HG02981 (cell line): ENCODE data around the gene FAS.

Experiments
- ATAC-seq: cut with Tn5 transposase; IDR thresholded peaks from one replicate; pipeline ENCODE4 v1.9.1; 2021; ENCODE audit warnings: mild to moderate bottlenecking, moderate library complexity; ENCODE audit not compliant: unreplicated experiment

The FAS gene

DNA sequence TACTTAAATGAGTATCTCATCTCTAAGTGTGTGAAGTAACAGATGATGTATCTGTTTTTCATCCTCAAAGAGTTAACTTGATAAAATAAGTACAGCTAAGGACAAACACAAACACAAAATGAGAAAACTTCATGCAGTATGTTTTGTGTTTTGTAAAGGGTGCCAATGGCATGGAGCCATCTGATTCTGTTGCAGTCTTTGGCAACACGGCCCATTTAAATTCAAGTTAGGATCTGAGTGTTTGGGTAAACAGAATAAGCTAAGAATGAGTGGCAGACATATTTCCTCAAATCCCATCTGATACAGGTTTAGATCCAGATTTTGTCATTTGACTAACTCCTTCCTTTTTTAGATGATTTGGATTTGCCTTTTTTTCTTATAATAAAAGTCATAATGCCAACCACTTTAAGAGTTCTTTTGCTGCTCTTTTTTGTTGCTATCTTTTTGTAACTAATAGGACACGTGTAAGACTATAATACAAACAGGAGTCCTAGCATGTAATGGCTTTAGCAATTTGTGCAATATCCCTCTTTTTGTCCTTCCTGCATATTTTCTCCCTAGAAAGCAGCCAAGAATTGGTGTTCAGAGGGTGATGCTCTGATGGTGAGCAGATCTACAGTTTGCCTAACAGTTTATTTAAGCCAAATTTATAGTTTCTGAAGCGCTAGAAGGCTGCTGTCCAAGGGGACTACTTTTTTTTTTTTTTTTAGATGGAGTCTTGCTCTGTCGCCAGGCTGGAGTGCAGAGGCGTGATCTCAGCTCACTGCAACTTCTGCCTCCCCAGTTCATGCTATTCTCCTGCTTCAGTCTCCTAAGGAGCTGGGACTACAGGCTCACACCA, 19.2 kb upstream of the FAS start:
- ATAC-seq = no peak

DNA sequence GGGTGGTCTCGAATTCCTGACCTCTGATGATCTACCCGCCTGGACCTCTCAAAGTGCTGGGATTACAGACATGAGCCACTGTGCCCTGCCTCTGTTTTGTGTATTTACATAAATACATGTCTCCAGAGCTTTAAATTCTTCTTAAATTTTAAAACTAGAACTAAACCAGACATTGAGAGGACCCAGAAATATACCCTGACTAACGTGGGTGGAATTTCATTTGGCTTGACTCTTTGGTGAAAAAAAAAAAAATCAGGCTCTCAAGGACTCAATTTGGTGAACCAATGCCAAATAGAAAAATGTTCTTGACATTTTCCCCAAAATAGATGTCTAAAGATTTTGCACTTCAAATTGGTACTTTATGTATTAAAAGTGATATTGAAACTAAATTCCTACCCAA, 16.6 kb upstream of the FAS start:
- ATAC-seq = no peak

GRCh38 chr10:88974446-88975376, 15.9 kb upstream of the FAS start:
- no peak for ATAC-seq

DNA sequence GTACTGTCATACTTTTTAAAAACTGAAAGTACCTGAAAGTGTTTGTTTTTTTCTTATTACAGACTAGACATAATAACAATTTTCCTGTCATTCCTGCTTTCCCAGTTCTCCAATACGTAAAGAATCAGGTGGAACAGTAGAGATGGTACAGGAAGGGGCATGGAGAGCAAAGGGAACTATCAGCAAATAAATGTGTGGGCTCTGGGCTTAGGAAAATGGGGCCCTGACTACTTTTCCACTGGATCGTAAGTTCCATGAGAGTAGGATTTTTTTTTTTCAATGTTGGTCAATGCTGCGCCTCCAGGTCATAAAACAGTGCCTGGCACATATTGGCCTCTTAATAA, 15.2 kb upstream of the FAS start:
- ATAC-seq = no peak

DNA sequence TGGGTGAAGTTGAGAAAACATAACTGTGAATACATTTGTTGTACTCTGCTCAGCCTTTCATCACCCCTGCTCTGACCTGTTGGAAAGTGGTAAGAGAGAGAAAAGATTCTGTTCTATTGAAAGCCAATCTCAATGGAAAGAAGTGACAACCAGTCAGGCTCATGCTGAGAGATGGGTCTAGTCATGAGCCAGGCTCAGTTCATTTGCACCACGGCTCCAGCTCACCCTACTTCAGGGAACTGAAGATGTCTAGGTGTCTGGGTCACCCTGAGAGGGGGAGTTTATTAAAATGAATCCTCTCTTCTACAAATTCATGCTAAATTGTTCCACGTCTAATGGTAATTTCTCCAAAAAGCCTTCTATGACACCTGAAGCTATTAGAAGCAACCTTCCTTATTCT, 12.1 kb upstream of the FAS start:
- no peak for ATAC-seq

- no peak for ATAC-seq
Observed at GRCh38 chr10:88979153-88979562, 11.4 kb upstream of the FAS start.

- ATAC-seq = no peak
Observed at GRCh38 chr10:88979603-88980002, 11.0 kb upstream of the FAS start.

GRCh38 chr10:88980247-88980646, 10.4 kb upstream of the FAS start:
- no peak for ATAC-seq

- no peak for ATAC-seq
Observed at GRCh38 chr10:88980800-88981199, 9.8 kb upstream of the FAS start.

- ATAC-seq = no peak
Observed at GRCh38 chr10:88981435-88981834, 9.2 kb upstream of the FAS start.

- ATAC-seq = no peak
Observed at GRCh38 chr10:88982366-88982765, 8.2 kb upstream of the FAS start.

- ATAC-seq = no peak
Observed at GRCh38 chr10:88983206-88983605, 7.4 kb upstream of the FAS start.

DNA sequence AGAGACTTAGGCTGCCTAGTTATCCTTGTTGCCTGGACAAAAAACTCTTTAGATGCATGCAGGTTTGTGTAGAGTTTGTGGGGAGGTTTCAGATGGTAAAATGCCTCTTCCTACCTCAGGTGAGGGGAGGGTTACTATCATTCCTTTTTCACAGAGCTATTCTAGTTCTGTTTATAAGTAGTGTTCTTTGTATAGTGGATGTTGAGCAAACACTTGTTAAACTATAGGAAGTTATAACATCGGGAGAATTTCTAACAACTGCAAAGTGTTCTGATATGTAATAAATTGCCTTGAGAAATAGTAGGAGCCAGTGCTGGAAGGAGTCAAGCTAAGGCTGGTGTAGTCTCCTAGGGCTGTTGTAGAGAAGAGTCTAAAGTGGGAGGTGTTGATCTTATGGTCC, 6.7 kb upstream of the FAS start:
- ATAC-seq = no peak

DNA sequence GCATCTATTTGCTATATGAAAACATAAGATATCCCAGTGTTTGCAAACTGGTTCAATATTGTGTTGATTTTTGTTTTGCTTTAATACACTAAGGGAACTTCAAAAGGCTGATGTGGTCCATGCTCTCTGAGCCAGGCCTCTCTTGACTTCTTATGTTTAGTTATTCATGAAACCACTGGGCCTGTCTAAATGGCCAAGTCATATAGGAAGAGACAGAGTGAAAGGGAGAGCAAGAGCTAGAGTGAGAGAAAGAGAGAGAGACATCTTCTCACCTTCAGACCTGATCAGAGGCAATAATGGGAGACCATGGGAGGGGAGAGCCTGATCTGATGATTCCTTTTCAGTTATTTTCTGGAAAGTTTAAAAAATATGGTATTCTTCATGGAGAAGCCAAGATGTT, 6.1 kb upstream of the FAS start:
- ATAC-seq = no peak

DNA sequence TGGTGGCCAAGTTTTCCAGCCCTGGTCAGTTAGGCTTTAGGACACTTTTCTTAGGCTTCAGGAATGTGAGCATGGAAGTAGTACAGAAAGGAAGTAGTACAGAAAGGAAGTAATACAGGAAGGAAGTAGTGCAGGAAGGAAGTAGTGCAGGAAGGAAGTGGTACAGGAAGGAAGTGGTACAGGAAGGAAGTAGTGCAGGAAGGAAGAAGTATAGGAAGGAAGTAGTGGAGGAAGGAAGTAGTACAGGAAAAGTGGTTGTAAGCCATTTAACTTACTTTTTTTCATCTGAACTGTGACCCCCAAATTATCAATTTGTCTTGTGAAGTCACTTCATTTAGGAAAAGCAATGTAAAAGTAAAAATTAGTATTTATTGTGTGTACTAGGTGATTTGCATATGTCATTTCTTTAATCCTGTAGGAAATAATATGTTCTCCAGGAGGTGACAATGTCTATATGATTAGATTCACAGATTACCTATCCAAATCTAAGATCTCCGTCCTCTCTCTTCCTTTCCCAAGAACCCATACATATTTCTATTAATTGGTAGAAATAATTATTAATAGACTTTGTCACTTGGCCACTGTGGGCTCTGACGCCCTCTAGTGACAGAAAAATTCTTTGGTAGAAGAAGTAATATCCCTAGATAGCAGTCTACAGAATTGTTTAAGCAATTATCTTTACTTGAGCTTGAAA, 3.9 kb upstream of the FAS start:
- no peak for ATAC-seq

DNA sequence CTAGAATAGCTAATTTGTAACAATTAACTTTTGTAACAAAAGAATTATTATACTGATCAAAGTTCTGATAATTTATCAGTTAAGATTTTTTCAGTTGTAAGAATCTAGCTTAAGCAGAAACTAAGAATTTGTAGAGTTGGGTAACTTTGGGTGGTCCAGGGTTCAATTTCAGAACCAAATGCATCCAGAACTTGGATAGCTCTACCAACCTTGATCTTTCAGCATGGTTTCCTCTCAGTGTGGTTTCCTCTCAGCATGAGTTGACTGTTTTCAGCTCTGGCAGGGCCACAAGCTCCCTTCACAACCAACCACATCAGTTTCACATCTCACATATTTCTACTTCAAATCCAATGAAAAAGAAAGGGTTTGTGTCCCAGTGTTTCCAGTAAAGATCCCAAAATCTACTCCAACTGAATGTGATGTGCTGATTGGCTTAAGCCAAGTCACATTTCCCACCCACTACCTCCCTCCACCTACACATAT, 3.3 kb upstream of the FAS start:
- peak; percentile 25 for ATAC-seq

DNA sequence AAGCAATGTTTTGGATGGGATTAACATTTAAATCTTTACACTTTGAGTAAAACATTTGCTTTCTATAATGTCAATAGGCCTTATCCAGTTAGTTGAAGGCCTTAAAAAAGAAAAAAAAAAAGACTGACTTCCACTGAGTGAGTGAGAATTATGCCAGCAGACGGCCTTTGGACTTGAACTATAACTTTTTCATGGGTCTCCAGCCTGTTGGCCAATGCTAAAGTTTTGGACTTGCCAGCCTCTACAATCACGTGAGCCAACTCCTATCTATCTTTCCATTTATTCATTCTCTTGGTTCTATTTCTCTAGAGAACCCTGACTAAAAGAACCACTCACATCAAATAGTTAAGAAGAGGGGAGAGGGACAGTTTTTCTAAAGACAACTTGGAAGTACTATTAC, 2.8 kb upstream of the FAS start:
- no peak for ATAC-seq

- ATAC-seq = no peak
Observed at GRCh38 chr10:88989423-88989822, 1.2 kb upstream of the FAS start.

GRCh38 chr10:88989824-88990383, 694 bp upstream of the FAS start:
- ATAC-seq = peak; percentile 14

DNA sequence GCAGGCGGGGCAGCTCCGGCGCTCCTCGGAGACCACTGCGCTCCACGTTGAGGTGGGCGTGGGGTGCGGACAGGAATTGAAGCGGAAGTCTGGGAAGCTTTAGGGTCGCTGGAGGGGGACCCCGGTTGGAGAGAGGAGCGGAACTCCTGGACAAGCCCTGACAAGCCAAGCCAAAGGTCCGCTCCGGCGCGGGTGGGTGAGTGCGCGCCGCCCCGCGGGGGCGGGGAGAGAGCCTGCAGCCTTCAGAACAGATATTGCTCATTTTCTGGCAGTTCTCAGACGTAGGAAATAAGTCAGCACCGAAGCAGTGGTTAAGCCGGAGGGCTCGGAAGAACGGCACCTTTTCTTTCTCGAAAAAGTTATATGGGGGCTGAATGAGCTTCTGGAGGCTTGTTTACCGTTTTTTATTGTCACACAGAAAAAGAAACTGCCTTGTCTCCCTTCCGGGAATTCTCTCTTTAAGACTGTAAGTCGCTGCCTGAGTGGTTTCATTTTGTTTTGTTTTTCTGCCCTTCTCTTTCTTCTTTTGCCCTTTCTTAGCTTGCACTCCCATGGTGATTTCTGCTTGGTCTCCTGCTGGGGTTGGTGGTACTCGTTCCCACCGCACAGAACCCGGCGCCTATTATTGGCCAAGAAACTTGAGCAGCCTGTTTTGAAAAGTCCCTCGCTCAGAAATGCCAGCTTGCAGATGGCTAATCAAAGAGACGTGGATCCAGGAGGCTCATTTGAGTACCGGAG, 732 bp downstream of the FAS start:
- peak; percentile 32 for ATAC-seq
